Trophoblast cell (in vitro differentiated cells and primary cell): ENCODE results near the gene CNN2.

Source experiments
- DNase-seq, 2 donors: peaks; one replicate each; pipeline ENCODE4 v3.0.0-alpha.2; 2016
- H2AFZ ChIP-seq: 2 replicates; pipeline ENCODE4 v1.6.1; 2013; ENCODE audit warnings: low read length, moderate library complexity, mild to moderate bottlenecking; ENCODE audit not compliant: insufficient read depth, poor library complexity
- H2AK5ac ChIP-seq: 2 replicates; pipeline ENCODE4 v1.6.1; 2013; ENCODE audit warnings: mild to moderate bottlenecking, low read length
- H2BK120ac ChIP-seq: 2 replicates; pipeline ENCODE4 v1.6.1; 2013; ENCODE audit warnings: low read length, mild to moderate bottlenecking, moderate library complexity; ENCODE audit not compliant: insufficient read depth, poor library complexity
- H2BK12ac ChIP-seq: 2 replicates; pipeline ENCODE4 v1.6.1; 2013; ENCODE audit warnings: mild to moderate bottlenecking, low read length, moderate library complexity
- H2BK5ac ChIP-seq: 2 replicates; pipeline ENCODE4 v1.6.1; 2013; ENCODE audit warnings: low read length, low read depth, moderate library complexity, mild to moderate bottlenecking; ENCODE audit not compliant: poor library complexity
- H3K14ac ChIP-seq: 2 replicates; pipeline ENCODE4 v1.6.1; 2013; ENCODE audit warnings: mild to moderate bottlenecking, low read length
- H3K18ac ChIP-seq: 2 replicates; pipeline ENCODE4 v1.6.1; 2013; ENCODE audit warnings: mild to moderate bottlenecking, low read length
- H3K23ac ChIP-seq: 2 replicates; pipeline ENCODE4 v1.6.1; 2013; ENCODE audit warnings: low read length
- H3K27ac ChIP-seq: 2 replicates; pipeline ENCODE4 v1.5.1; 2013; ENCODE audit warnings: low read depth, mild to moderate bottlenecking, inconsistent platforms, low read length, moderate library complexity
- H3K27me3 ChIP-seq: 2 replicates; pipeline ENCODE4 v1.6.1; 2013; ENCODE audit warnings: inconsistent platforms, mild to moderate bottlenecking, low read length, moderate library complexity; ENCODE audit not compliant: insufficient read depth
- H3K36me3 ChIP-seq, 2 experiments: 1 replicate in 1 of 2; 2 replicates in 1 of 2; pipeline ENCODE4 v1.6.1; 2013; ENCODE audit warnings: low read length in 2 of 2, mild to moderate bottlenecking in 2 of 2, moderate library complexity in 1 of 2; ENCODE audit not compliant: insufficient read depth in 2 of 2, control insufficient read depth in 1 of 2
- H3K4ac ChIP-seq: 2 replicates; pipeline ENCODE4 v1.6.1; 2013; ENCODE audit warnings: low read depth, mild to moderate bottlenecking, low read length, moderate library complexity
- H3K4me1 ChIP-seq, 2 experiments: 1 replicate in 1 of 2; 2 replicates in 1 of 2; pipeline ENCODE4 v1.6.1; 2013; ENCODE audit warnings: low read length in 2 of 2, mild to moderate bottlenecking in 2 of 2, moderate library complexity in 1 of 2; ENCODE audit not compliant: insufficient read depth in 2 of 2, control insufficient read depth in 1 of 2
- H3K4me2 ChIP-seq: 2 replicates; pipeline ENCODE4 v1.6.1; 2013; ENCODE audit warnings: inconsistent platforms, mild to moderate bottlenecking, low read length, moderate library complexity
- H3K4me3 ChIP-seq: 2 replicates; pipeline ENCODE4 v1.5.1; 2013; ENCODE audit warnings: mild to moderate bottlenecking, low read depth, low read length, inconsistent platforms
- H3K79me1 ChIP-seq: one replicate; pipeline ENCODE4 v1.6.1; 2013; ENCODE audit warnings: low read length
- H3K79me2 ChIP-seq: 2 replicates; pipeline ENCODE4 v1.6.1; 2013; ENCODE audit warnings: low read length, mild to moderate bottlenecking; ENCODE audit not compliant: control insufficient read depth, insufficient read depth, poor library complexity
- H3K9ac ChIP-seq: 2 replicates; pipeline ENCODE4 v1.6.1; 2013; ENCODE audit warnings: mild to moderate bottlenecking, low read length
- H3K9me3 ChIP-seq: 2 replicates; pipeline ENCODE4 v1.6.1; 2013; ENCODE audit warnings: low read depth, mild to moderate bottlenecking, control low read depth, inconsistent platforms, low read length; ENCODE audit not compliant: insufficient read depth
- H4K12ac ChIP-seq: 2 replicates; pipeline ENCODE4 v1.6.1; 2013; ENCODE audit warnings: low read depth, mild to moderate bottlenecking, low read length, moderate library complexity
- H4K8ac ChIP-seq: 2 replicates; pipeline ENCODE4 v1.6.1; 2013; ENCODE audit warnings: low read depth, mild to moderate bottlenecking, low read length, moderate library complexity
- H4K91ac ChIP-seq: one replicate; pipeline ENCODE4 v1.6.1; 2013; ENCODE audit warnings: low read depth, mild to moderate bottlenecking, low read length, moderate library complexity
- WGBS: extraction: QIAGEN DNeasy Blood & Tissue Kit; methylation state at CpG from one replicate; pipeline ENCODE4 v1.1.7; 2013; ENCODE audit warnings: missing lambda C conversion rate; ENCODE audit not compliant: insufficient read length, insufficient coverage; ENCODE audit errors: extremely low coverage; 5-methylcytosine and 5-hydroxymethylcytosine counted together

CNN2 gene

GRCh38 chr19:1012334-1012733 lies 14.1 kb upstream of the CNN2 start:
- WGBS = no CpG with 5 or more reads among the region's 18 CpGs
- Histone ChIP-seq H2AK5ac (no peak overlapping the region), H4K8ac (no peak overlapping the region), H4K12ac (no peak overlapping the region), H3K79me2 (peaks cover 17% of the 10 kb centered on the region), H3K36me3 (peaks cover 67 to 68% of the 10 kb centered on the region in 2 experiments), H2BK120ac (no peak overlapping the region), H3K9me3 (no peaks in the 10 kb centered on the region), H3K4me3 (no peak overlapping the region), H3K27ac (no peak overlapping the region), H3K4ac (no peak overlapping the region), H3K4me2 (no peak overlapping the region), H3K23ac (no peak overlapping the region), H3K9ac (no peak overlapping the region), H3K18ac (no peak overlapping the region), H2BK12ac (no peak overlapping the region), H2AFZ (no peak overlapping the region), H3K27me3 (no peaks in the 10 kb centered on the region), H3K79me1 (peaks cover 4% of the 10 kb centered on the region), H4K91ac (no peak overlapping the region), H2BK5ac (no peak overlapping the region), H3K4me1 (peaks cover 16% of the 10 kb centered on the region in 2 experiments), H3K14ac (no peak overlapping the region)
- DNase-seq = no peak

GRCh38 chr19:1013218-1013617 lies 13.2 kb upstream of the CNN2 start:
- no peak overlapping the region for H3K4me3 ChIP-seq
- peaks cover 4% of the 10 kb centered on the region for H3K79me1 ChIP-seq
- peaks cover 24 to 25% of the 10 kb centered on the region in 2 experiments for H3K4me1 ChIP-seq
- no peak overlapping the region for H3K9ac ChIP-seq
- WGBS = no CpG with 5 or more reads among the region's 10 CpGs
- no peak overlapping the region for H4K91ac ChIP-seq
- H3K4me2 ChIP-seq = no peak overlapping the region
- H3K79me2 ChIP-seq = peaks cover 26% of the 10 kb centered on the region
- DNase-seq = no peak
- H2BK12ac ChIP-seq = no peak overlapping the region
- H4K8ac ChIP-seq = no peak overlapping the region
- H3K14ac ChIP-seq = no peak overlapping the region
- no peak overlapping the region for H3K23ac ChIP-seq
- no peak overlapping the region for H3K18ac ChIP-seq
- H3K4ac ChIP-seq = no peak overlapping the region
- no peak overlapping the region for H2BK120ac ChIP-seq
- peaks cover 66 to 75% of the 10 kb centered on the region in 2 experiments for H3K36me3 ChIP-seq
- H2AFZ ChIP-seq = no peak overlapping the region
- no peak overlapping the region for H2BK5ac ChIP-seq
- H3K27ac ChIP-seq = no peak overlapping the region
- H3K9me3 ChIP-seq = no peaks in the 10 kb centered on the region
- no peak overlapping the region for H2AK5ac ChIP-seq
- no peak overlapping the region for H4K12ac ChIP-seq
- no peaks in the 10 kb centered on the region for H3K27me3 ChIP-seq

GRCh38 chr19:1014161-1015060 lies 12.0 kb upstream of the CNN2 start:
- H3K4me1 ChIP-seq = peaks cover 25 to 30% of the 10 kb centered on the region in 2 experiments
- H4K12ac ChIP-seq = no peak overlapping the region
- H3K18ac ChIP-seq = peak overlapping the region; percentile 29
- no peak overlapping the region for H2AFZ ChIP-seq
- no peak overlapping the region for H2BK5ac ChIP-seq
- H3K4me2 ChIP-seq = no peak overlapping the region
- no peak overlapping the region for H3K9ac ChIP-seq
- peaks cover 54 to 73% of the 10 kb centered on the region in 2 experiments for H3K36me3 ChIP-seq
- H2BK120ac ChIP-seq = no peak overlapping the region
- no peak overlapping the region for H3K23ac ChIP-seq
- H2AK5ac ChIP-seq = no peak overlapping the region
- no CpG with 5 or more reads among the region's 49 CpGs for WGBS
- no peak overlapping the region for H3K4me3 ChIP-seq
- no peak overlapping the region for H3K27ac ChIP-seq
- peaks cover 4% of the 10 kb centered on the region for H3K79me1 ChIP-seq
- H4K8ac ChIP-seq = no peak overlapping the region
- H3K79me2 ChIP-seq = peaks cover 33% of the 10 kb centered on the region
- no peak overlapping the region for H4K91ac ChIP-seq
- H3K27me3 ChIP-seq = no peaks in the 10 kb centered on the region
- no peak overlapping the region for H3K14ac ChIP-seq
- H2BK12ac ChIP-seq = no peak overlapping the region
- H3K4ac ChIP-seq = peak overlapping the region; percentile 28
- no peak for DNase-seq
- no peaks in the 10 kb centered on the region for H3K9me3 ChIP-seq

- no peak for DNase-seq
- Histone ChIP-seq H2BK5ac (no peak overlapping the region), H3K14ac (no peak overlapping the region), H3K27me3 (no peaks in the 10 kb centered on the region), H3K27ac (no peak overlapping the region), H3K23ac (no peak overlapping the region), H2BK120ac (no peak overlapping the region), H3K18ac (peak overlapping the region; percentile 29), H2AK5ac (no peak overlapping the region), H2AFZ (no peak overlapping the region), H4K91ac (no peak overlapping the region), H3K9me3 (no peaks in the 10 kb centered on the region), H3K4ac (peak overlapping the region; percentile 28), H3K4me2 (no peak overlapping the region), H3K79me2 (peaks cover 41% of the 10 kb centered on the region), H4K12ac (no peak overlapping the region), H3K4me1 (peaks cover 28 to 39% of the 10 kb centered on the region in 2 experiments), H2BK12ac (no peak overlapping the region), H3K4me3 (no peak overlapping the region), H3K9ac (no peak overlapping the region), H4K8ac (no peak overlapping the region), H3K79me1 (peaks cover 4% of the 10 kb centered on the region), H3K36me3 (peaks cover 47 to 65% of the 10 kb centered on the region in 2 experiments)
- WGBS = no CpG with 5 or more reads among the region's 29 CpGs
These were observed 11.2 kb upstream of the CNN2 start for GRCh38 chr19:1015061-1015781.
